ENCODE data around the gene SYNE2.

- TF ChIP-seq POLR2AphosphoS5 (IDR thresholded peaks at IDR 0.05; ENCODE audit: borderline replicate concordance, low read depth, low read length) (no peak), EZH2 (IDR thresholded peaks at IDR 0.05) (no peak)
Observed at GRCh38 chr14:64075613-64076005, 222.8 kb downstream of the SYNE2 start.
